GM10266 (cell line): Measurements from ENCODE around the gene OPCML.

Source experiments
- DNase-seq: peaks from one replicate; pipeline ENCODE4 v3.0.0; 2012; ENCODE audit errors: extremely low spot score
- TF ChIP-seq, protein P1 (sequence below): IDR thresholded peaks from 2 replicates; pipeline ENCODE4 v1.5.1; 2012; ENCODE audit warnings: mild to moderate bottlenecking, low read depth; ENCODE audit not compliant: control insufficient read depth, insufficient read depth; ENCODE audit errors: missing control alignments

Gene OPCML

GRCh38 chr11:132907651-132908413 is 624.5 kb downstream of the OPCML start:
- TF ChIP-seq, protein P1, sequence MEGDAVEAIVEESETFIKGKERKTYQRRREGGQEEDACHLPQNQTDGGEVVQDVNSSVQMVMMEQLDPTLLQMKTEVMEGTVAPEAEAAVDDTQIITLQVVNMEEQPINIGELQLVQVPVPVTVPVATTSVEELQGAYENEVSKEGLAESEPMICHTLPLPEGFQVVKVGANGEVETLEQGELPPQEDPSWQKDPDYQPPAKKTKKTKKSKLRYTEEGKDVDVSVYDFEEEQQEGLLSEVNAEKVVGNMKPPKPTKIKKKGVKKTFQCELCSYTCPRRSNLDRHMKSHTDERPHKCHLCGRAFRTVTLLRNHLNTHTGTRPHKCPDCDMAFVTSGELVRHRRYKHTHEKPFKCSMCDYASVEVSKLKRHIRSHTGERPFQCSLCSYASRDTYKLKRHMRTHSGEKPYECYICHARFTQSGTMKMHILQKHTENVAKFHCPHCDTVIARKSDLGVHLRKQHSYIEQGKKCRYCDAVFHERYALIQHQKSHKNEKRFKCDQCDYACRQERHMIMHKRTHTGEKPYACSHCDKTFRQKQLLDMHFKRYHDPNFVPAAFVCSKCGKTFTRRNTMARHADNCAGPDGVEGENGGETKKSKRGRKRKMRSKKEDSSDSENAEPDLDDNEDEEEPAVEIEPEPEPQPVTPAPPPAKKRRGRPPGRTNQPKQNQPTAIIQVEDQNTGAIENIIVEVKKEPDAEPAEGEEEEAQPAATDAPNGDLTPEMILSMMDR = no peak

DNA sequence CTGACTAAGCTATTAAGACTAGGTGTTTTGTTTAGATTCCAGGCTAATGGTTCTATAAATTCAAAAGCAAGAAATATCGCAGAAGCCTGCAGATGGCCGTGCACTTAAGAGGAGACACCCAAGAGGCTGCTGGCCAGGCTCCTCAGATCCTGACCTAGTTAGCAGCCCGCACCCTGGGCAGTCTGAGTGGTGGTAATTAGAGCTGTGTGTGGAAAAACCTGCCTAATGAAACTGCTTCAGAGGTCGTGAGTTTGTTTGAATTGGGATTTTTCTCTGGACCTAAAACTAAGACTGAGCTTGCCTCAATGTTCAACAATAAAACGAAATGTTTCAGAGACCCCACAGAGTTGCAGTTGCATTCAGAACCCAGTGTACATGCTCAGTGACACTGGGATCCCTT is 627.7 kb downstream of the OPCML start:
- TF ChIP-seq, protein P1 = no peak
- no peak for DNase-seq

More at GRCh38 chr11:132907651-132908413, 624.5 kb downstream of the OPCML start:
- DNase-seq = no peak

GRCh38 chr11:132904091-132904490 is 628.2 kb downstream of the OPCML start:
- DNase-seq = no peak
- TF ChIP-seq, protein P1 = no peak

DNA sequence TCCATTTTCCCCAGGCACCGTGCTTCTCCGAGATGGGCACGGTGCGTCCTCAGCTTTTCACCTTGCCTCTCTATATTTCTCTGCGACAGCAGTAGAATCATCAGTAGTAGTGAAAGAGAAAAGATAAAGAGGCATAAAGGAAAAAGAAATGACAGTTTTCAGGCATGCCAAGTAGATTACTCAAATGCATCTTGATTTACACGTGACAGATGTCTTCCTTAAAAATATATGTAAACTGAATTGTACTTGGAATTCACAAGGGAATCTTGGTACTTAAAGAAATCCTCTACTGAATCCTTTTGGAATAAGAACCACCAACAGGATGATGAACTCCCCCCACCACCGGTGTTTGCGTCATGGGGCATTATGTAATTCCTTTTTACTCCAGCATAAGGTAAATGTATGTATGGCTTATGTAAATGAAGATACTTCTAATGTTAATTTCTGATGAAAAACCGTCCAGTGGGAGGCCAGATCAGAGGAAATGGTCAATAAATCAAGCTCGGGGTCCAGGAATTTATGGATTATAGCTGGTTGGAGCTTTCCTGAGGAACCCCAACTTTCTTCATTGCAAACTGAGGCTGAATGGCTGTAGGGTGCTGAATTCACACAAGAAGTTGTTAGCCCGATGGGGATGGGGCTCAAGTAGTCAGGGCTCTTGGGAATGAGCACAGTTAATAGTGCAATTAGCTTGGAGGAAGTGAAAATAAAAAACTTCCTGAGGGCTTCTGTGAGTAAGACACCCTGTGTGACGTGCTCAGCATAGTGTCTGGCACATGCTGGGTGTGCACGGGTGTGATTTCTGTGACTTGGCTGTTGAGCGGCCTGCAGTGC is 630.4 kb downstream of the OPCML start:
- TF ChIP-seq, protein P1 = no peak
- no peak for DNase-seq

- TF ChIP-seq, protein P1 = no peak
- DNase-seq = no peak
Measured at GRCh38 chr11:132898676-132899075, 633.6 kb downstream of the OPCML start.

- TF ChIP-seq, protein P1 = no peak
- no peak for DNase-seq
Measured at GRCh38 chr11:132898021-132898420, 634.3 kb downstream of the OPCML start.

GRCh38 chr11:132895340-132895739 is 637.0 kb downstream of the OPCML start:
- DNase-seq = no peak
- TF ChIP-seq, protein P1 = no peak
